NCI-H1436 treated with DMSO at 0.1 percent for 48 hours (cell line): ENCODE data around the gene BZW2.
A peak's percentile ranks its signal among the peaks of the same experiment; 100 is the strongest.
"Not testable (repeated sequence)": the region's sequence is repeated elsewhere in the genome, so short reads cannot be mapped to it uniquely, and the experiment has no call there.

ENCODE experiments used
- DNase-seq: peaks from one replicate; lab custom pipeline; 2025; lab: John Stamatoyannopoulos, UW

The BZW2 gene

GRCh38 chr7:16644636-16645592, 1.1 kb upstream of the BZW2 start:
- DNase-seq = no peak

- DNase-seq = no peak
These were observed 591 bp downstream of the BZW2 start for GRCh38 chr7:16646472-16647072.

GRCh38 chr7:16647435-16647960, 1.5 kb downstream of the BZW2 start:
- no peak for DNase-seq

GRCh38 chr7:16648551-16648950, 2.6 kb downstream of the BZW2 start:
- DNase-seq = no peak

- DNase-seq = no peak
These were observed 3.2 kb downstream of the BZW2 start for GRCh38 chr7:16649196-16649595.

GRCh38 chr7:16650266-16650665, 4.3 kb downstream of the BZW2 start:
- DNase-seq = no peak

GRCh38 chr7:16651396-16652239, 5.6 kb downstream of the BZW2 start:
- DNase-seq = no peak

GRCh38 chr7:16652240-16652583, 6.2 kb downstream of the BZW2 start:
- no peak for DNase-seq

GRCh38 chr7:16652888-16653287, 6.9 kb downstream of the BZW2 start:
- DNase-seq = peak; percentile 46

- DNase-seq = no peak
These were observed 9.4 kb downstream of the BZW2 start for GRCh38 chr7:16655394-16655793.

GRCh38 chr7:16656141-16656540, 10.2 kb downstream of the BZW2 start:
- no peak for DNase-seq

- DNase-seq = no peak
These were observed 11.8 kb downstream of the BZW2 start for GRCh38 chr7:16657656-16658279.

- DNase-seq = not testable (repeated sequence)
These were observed 14.0 kb downstream of the BZW2 start for GRCh38 chr7:16659854-16660497.

GRCh38 chr7:16660702-16661464, 14.9 kb downstream of the BZW2 start:
- no peak for DNase-seq

- DNase-seq = no peak
These were observed 15.9 kb downstream of the BZW2 start for GRCh38 chr7:16661924-16662323.

- no peak for DNase-seq
These were observed 21.4 kb downstream of the BZW2 start for GRCh38 chr7:16667355-16667754.

- DNase-seq = no peak
These were observed 22.3 kb downstream of the BZW2 start for GRCh38 chr7:16668049-16668858.

GRCh38 chr7:16668978-16669377, 23.0 kb downstream of the BZW2 start:
- no peak for DNase-seq

- DNase-seq = no peak
These were observed 23.6 kb downstream of the BZW2 start for GRCh38 chr7:16669581-16669980.

GRCh38 chr7:16670021-16670420, 24.0 kb downstream of the BZW2 start:
- no peak for DNase-seq
